ENCODE results near the gene BMP4.

DNA sequence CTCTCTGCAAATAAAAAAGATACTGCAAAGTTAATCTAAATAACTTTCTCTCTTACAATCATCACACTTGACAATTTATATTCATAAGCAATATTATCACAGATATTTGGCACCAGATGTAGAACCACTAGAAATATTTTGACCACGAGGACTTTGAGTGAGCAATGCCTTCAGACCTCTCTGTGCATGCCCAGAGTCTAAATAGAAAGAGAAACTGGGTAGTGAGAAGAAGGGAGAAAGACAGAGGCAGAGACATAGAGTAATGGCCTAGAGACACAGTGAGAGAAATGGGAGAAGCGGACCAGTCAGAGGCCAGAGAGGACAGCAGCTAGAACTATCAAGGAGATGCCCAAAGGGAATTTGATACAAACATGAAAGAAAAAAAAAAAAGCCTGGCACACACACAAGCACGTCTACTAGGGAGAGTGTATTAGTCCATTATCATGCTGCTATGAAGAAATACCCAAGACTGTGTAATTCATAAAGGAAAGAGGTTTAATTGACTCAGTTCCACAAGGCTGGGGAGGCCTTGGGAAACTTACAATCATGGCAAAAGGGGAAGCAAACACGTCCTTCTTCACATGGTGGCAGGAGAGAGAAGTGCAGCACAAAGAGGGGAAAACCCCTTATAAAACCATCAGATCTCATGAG, 41.1 kb downstream of the BMP4 start:
- no peak for TF ChIP-seq EZH2phosphoT487 (IDR thresholded peaks at IDR 0.05; ENCODE audit: low read depth)
- TF ChIP-seq, protein P1, sequence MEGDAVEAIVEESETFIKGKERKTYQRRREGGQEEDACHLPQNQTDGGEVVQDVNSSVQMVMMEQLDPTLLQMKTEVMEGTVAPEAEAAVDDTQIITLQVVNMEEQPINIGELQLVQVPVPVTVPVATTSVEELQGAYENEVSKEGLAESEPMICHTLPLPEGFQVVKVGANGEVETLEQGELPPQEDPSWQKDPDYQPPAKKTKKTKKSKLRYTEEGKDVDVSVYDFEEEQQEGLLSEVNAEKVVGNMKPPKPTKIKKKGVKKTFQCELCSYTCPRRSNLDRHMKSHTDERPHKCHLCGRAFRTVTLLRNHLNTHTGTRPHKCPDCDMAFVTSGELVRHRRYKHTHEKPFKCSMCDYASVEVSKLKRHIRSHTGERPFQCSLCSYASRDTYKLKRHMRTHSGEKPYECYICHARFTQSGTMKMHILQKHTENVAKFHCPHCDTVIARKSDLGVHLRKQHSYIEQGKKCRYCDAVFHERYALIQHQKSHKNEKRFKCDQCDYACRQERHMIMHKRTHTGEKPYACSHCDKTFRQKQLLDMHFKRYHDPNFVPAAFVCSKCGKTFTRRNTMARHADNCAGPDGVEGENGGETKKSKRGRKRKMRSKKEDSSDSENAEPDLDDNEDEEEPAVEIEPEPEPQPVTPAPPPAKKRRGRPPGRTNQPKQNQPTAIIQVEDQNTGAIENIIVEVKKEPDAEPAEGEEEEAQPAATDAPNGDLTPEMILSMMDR (IDR thresholded peaks at IDR 0.05; ENCODE audit: low read depth, low read length): no peak

All from OCI-LY3 (cell line).